Skin epidermis (tissue), 12 donors: ENCODE data around the gene CHRD.

ENCODE experiments used
- H3K27ac ChIP-seq, 21 experiments: fragments of 200-600 bp; sonication (generic) in 11 of 21; one replicate each; pipeline ENCODE4 v1.5.0; 2020; ENCODE audit warnings: mild to moderate bottlenecking in 3 of 21, inconsistent platforms in 2 of 21, moderate library complexity in 2 of 21
- H3K4me3 ChIP-seq, 7 experiments: fragments of 200-600 bp; sonication (generic) in 2 of 7; one replicate each; pipeline ENCODE4 v1.5.0; 2020; ENCODE audit warnings: inconsistent platforms in 2 of 7, mild to moderate bottlenecking in 2 of 7, moderate library complexity in 1 of 7

The CHRD gene

DNA sequence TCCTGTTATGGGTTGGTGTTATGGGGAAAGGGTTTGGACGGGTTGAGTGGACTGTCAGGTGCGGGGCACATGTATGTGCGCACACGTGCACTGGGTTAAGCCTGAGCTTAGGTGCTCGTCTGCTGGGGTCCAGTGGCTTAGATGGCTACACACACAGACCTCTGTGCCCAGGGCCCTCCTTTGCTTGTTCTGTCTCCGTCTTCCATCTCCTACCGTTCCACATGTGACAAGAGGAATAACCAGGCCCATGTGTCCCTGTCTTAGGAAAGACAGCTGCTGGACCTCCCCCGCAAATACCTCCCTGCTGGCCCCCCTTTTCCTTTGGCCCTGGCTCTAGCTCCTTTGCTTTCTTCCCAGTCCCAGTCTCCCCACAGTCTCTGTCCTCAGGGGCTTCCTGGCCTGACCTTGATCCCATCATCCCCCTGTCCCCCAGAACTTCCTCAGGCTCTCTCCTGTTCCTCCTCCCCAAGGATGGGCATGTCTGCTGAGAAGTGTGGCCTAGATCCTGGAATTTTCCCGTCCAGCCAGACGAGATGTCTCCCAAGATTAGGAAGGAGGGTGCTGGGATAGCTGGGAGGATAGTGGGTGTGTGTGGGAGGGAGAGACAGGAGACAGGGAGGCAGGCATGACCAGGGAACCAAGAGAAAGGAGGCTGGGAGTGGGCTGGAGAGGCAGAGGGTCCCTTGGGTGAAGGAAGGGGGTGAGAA lies 1.1 kb upstream of the CHRD start:
- peak overlapping the region in 19 of 21 experiments; percentile 7 to 85 (median 70) for H3K27ac ChIP-seq
- H3K4me3 ChIP-seq = no peak overlapping the region

DNA sequence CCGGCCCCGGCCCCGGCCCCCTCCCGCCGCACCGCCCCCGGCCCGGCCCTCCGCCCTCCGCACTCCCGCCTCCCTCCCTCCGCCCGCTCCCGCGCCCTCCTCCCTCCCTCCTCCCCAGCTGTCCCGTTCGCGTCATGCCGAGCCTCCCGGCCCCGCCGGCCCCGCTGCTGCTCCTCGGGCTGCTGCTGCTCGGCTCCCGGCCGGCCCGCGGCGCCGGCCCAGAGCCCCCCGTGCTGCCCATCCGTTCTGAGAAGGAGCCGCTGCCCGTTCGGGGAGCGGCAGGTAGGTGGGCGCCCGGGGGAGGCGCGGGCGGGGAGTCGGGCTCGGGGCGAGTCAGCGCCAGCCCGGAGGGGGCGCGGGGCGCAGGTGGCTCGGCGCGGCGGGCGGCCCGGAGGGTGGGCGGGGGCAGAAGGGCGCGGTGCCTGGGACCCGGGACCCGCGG lies 352 bp downstream of the CHRD start:
- Histone ChIP-seq H3K27ac (peak overlapping the region in 7 of 21 experiments; percentile 24 to 76 (median 50)), H3K4me3 (peak overlapping the region; percentile 25 to 49 (median 41))

DNA sequence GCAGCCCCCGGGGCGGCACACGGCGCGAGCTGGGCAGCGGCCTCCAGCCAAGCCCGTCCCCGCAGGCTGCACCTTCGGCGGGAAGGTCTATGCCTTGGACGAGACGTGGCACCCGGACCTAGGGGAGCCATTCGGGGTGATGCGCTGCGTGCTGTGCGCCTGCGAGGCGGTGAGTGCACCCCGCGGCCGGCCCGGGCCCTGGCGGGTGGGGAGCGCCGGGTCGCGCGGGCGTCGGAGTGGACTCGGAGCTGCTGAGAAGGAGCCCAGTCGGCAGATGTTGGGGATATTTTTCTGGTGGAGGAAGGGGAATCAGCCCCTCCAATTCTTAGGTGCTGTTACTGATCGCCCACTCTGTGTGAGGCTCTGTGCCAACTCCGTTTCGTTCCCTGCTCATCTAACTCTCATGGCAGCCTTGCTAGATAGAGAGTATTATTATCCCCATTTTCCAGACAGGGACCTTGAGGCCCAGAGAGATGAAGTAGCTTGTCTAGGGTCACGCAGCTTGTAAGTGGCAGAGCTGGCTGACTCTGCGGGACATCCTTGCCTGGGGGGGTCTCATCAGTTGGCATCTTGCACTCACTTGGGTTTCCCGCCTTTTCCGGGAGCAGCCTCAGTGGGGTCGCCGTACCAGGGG lies 890 bp downstream of the CHRD start:
- Histone ChIP-seq H3K27ac (peak overlapping the region in 7 of 21 experiments; percentile 24 to 76 (median 50)), H3K4me3 (peak overlapping the region; percentile 25 to 49 (median 41))

DNA sequence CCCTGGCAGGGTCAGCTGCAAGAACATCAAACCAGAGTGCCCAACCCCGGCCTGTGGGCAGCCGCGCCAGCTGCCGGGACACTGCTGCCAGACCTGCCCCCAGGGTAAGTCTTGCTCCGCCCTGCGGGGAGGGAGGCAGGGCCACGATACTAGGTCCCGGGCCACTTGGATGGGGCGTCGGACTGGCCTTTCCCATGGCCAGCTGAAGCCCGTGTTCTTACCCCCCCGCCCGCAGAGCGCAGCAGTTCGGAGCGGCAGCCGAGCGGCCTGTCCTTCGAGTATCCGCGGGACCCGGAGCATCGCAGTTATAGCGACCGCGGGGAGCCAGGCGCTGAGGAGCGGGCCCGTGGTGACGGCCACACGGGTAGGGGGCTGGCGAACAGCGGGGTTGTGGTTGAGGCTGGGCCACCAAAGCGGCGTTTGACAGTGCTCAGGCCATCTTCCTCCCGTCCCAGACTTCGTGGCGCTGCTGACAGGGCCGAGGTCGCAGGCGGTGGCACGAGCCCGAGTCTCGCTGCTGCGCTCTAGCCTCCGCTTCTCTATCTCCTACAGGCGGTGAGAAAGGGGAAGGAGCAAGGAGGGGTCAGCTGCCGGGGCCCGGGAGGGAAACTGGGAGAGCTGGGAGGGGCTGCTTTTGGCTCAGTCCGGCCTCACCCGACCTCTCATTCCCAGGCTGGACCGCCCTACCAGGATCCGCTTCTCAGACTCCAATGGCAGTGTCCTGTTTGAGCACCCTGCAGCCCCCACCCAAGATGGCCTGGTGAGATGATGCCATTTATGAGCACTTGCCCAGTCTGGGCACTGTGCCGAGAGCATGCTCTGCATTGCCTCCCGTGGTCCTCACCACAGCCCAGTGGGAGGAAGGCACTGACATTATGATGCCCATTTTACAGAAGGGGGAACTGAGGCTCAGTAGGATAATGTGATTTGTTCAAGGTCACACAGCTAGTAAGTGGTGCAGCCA lies 1.7 kb downstream of the CHRD start:
- Histone ChIP-seq H3K27ac (peak overlapping the region in 5 of 21 experiments; percentile 10 to 45 (median 22)), H3K4me3 (peak overlapping the region; percentile 25 to 49 (median 41))

DNA sequence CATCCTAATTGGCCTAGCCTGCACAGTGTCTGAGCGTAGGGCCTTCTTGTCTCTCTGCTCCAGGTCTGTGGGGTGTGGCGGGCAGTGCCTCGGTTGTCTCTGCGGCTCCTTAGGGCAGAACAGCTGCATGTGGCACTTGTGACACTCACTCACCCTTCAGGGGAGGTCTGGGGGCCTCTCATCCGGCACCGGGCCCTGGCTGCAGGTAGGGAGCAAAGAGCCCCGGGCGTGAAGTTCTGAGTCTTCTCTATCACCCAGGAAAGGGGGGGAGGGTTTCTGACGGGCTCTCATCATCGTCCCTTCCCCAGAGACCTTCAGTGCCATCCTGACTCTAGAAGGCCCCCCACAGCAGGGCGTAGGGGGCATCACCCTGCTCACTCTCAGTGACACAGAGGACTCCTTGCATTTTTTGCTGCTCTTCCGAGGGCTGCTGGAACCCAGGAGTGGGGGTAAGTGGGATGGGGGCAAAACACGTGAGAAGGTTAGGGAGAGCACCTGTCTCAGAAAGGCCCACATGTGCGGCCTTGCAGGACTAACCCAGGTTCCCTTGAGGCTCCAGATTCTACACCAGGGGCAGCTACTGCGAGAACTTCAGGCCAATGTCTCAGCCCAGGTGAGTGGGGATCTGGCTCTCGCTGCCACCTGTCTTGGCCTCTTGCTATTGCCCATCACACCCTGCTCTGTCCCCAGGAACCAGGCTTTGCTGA lies 2.6 kb downstream of the CHRD start:
- Histone ChIP-seq H3K27ac (no peak overlapping the region), H3K4me3 (no peak overlapping the region)

DNA sequence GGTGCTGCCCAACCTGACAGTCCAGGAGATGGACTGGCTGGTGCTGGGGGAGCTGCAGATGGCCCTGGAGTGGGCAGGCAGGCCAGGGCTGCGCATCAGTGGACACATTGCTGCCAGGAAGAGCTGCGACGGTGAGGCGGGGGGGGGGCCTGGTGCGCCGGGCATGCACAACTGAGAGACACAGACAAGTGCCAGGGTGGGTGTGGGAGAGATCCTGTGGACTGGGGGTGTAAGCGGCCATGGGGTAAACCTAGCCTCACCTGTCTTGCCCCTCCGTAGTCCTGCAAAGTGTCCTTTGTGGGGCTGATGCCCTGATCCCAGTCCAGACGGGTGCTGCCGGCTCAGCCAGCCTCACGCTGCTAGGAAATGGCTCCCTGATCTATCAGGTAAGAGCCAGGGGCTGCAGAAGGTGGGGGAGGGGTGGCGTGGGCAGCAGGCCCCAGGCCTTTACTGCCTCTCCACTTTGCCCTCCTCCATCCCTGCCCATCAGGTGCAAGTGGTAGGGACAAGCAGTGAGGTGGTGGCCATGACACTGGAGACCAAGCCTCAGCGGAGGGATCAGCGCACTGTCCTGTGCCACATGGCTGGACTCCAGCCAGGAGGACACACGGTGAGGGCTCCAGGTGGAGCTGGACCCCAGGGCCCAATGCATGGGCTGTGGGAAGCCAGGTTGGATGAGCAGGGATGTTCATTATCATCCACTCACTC lies 3.3 kb downstream of the CHRD start:
- Histone ChIP-seq H3K27ac (no peak overlapping the region), H3K4me3 (no peak overlapping the region)

DNA sequence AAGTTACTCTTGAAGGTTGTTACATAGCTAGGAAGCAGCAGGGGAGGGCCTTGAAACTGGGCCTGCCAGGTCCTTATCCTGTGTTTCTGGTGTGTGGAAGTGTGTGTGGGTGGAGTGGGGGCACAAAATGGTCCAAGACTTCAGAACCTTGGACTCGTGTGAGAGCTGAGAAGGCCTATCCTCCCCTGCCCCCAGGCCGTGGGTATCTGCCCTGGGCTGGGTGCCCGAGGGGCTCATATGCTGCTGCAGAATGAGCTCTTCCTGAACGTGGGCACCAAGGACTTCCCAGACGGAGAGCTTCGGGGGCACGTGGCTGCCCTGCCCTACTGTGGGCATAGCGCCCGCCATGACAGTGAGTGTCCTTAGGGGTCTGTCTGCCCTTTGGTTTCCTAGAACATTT lies 4.5 kb downstream of the CHRD start:
- Histone ChIP-seq H3K4me3 (no peak overlapping the region), H3K27ac (no peak overlapping the region)

DNA sequence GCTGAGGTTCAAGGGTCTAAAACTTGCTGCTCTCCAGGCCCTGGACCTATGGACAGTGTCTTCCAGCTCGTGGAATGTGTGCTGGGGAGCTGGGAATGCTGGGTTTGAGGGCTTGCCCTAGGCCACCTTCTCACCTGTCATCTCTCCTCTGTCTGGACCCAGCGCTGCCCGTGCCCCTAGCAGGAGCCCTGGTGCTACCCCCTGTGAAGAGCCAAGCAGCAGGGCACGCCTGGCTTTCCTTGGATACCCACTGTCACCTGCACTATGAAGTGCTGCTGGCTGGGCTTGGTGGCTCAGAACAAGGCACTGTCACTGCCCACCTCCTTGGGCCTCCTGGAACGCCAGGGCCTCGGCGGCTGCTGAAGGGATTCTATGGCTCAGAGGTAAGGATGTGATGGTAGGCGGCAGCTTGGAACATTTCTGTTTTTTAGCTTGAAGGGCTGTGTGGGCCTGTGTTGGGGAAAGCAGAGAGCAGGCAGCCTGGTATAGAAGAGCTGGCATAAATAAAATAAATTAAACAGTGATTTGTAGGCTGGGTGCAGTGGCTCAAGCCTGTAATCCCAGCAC lies 5.1 kb downstream of the CHRD start:
- Histone ChIP-seq H3K4me3 (no peak overlapping the region), H3K27ac (no peak overlapping the region)

DNA sequence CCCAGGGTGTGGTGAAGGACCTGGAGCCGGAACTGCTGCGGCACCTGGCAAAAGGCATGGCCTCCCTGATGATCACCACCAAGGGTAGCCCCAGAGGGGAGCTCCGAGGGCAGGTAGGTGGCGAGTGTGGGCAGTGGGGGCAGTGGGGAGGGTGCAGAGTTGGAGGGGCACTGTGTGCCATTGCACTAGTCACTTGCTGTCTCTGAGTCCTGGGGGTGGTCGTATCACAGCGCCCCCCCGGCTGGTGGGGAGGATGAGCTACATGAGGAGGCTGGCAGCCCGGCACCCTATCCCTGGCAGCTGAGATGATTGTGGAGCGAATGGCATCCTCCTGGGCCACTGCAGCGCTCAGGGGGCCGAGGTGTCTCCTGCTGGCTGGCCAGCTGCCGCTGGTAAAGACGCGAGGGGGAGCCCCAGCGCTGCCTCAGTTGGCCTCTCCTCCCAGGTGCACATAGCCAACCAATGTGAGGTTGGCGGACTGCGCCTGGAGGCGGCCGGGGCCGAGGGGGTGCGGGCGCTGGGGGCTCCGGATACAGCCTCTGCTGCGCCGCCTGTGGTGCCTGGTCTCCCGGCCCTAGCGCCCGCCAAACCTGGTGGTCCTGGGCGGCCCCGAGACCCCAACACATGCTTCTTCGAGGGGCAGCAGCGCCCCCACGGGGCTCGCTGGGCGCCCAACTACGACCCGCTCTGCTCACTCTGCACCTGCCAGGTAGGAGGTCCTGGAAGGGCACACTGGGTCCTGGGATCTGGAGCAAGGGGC lies 6.4 kb downstream of the CHRD start:
- no peak overlapping the region for H3K27ac ChIP-seq
- no peak overlapping the region for H3K4me3 ChIP-seq

DNA sequence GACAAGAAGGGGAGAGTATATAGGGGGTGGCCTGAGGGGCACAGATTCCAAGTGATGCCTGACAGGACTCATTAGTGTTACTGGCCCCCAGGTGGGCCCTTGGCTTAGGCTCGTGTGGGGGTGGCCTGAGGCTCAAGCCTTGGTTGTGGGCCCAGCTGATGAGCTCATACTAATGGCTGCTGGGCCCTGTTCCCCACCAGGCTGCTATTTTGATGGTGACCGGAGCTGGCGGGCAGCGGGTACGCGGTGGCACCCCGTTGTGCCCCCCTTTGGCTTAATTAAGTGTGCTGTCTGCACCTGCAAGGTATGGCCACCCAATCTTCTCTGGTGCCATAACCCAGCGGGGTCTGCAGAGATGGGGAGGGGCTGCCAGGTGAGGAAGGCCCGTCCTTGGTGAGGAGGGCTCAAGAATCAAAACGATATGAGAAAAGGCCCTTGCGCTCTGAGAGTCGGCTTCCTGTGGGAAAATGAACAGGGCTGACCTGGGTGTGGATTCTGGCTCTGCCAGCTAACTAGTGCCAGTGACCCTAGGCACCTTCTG lies 7.4 kb downstream of the CHRD start:
- H3K27ac ChIP-seq = no peak overlapping the region

DNA sequence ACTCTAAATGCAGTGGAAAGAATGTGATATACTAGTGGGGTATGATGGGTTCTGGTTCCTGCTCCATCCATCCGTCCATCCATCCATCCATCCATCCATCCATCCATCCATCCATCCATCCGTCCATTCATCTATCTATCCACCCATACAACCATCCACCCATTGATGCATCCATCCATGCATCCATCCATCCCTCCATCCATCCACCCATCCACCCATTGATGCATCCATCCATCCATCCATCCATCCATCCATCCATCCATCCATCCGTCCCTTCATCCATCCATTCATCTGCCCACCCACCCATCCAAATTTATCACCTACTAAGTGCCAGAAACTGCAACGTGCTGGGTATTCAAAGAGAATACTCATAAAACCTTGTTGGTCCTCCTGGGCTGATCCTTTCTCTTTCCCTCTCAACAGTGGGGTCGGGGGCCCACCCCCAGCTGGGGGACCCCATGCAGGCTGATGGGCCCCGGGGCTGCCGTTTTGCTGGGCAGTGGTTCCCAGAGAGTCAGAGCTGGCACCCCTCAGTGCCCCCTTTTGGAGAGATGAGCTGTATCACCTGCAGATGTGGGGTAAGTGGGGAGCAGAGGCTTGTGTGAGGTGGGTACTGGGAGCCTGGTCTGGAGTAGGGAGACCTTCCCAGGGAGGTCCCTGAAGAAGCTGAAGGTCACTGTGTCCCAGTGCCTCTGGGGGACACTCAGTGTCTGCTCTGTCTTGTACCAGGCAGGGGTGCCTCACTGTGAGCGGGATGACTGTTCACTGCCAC lies 8.5 kb downstream of the CHRD start:
- H3K4me3 ChIP-seq = no peak overlapping the region

More for the DNA sequence above, 7.4 kb downstream of the CHRD start:
- H3K4me3 ChIP-seq = no peak overlapping the region

DNA sequence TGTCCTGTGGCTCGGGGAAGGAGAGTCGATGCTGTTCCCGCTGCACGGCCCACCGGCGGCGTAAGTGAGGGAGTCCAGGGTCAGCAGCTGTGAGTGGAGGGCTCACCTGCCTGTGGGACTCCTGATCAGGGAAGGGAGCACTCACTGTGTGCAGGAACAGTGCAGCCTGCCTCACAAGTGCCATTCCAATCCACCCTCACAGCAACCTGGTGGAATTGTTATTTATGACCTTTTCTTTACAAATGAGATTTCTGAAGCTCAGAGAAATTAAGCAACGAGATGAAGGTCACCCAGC lies 9.0 kb downstream of the CHRD start:
- H3K4me3 ChIP-seq = no peak overlapping the region
- no peak overlapping the region for H3K27ac ChIP-seq

More for the DNA sequence above, 8.5 kb downstream of the CHRD start:
- no peak overlapping the region for H3K27ac ChIP-seq

DNA sequence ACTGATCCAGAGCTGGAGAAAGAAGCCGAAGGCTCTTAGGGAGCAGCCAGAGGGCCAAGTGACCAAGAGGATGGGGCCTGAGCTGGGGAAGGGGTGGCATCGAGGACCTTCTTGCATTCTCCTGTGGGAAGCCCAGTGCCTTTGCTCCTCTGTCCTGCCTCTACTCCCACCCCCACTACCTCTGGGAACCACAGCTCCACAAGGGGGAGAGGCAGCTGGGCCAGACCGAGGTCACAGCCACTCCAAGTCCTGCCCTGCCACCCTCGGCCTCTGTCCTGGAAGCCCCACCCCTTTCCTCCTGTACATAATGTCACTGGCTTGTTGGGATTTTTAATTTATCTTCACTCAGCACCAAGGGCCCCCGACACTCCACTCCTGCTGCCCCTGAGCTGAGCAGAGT lies 9.5 kb downstream of the CHRD start:
- no peak overlapping the region for H3K4me3 ChIP-seq
- H3K27ac ChIP-seq = no peak overlapping the region

DNA sequence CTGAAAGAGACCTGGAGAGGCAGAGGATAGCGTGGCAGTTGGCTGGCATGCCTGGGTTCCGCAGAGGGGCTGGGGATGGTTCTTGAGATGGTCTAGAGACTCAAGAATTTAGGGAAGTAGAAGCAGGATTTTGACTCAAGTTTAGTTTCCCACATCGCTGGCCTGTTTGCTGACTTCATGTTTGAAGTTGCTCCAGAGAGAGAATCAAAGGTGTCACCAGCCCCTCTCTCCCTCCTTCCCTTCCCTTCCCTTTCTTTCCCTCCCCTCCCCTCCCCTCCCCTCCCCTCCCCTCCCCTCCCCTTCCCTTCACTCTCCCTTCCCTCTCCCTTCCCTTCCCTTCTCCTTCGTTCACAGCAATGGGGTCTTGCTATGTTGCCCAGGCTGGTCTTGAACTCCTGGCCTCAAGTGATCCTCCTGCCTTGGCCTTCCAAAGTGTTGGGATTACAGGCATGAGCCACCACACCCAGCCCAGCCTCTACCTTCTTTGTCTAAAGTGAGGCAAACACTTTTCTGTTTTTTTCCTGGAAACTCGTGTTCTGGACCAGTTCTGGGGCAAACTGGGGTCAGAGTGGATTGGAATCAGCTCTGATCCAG lies 10.2 kb downstream of the CHRD start:
- Histone ChIP-seq H3K27ac (no peak overlapping the region), H3K4me3 (no peak overlapping the region)

DNA sequence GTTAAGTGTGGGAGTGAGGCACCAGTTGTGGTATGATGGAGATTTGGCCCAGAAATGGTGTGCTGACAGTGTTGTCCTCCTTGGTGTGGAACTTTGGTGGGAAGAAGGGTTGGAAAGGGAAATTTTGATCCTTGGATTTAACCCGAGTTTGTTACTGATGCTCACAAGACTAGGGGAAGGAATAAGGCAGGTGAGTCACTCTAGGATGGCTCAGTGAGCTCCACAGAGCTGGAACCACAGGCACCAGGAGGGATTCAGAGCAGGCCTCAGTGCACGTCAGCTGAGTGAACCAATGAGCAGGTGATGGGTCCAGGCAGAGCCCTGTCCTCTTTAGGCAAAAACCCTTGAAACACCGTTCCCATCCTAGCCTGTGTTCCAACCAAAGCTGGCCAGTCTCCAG lies 11.4 kb downstream of the CHRD start:
- Histone ChIP-seq H3K27ac (no peak overlapping the region), H3K4me3 (no peak overlapping the region)

DNA sequence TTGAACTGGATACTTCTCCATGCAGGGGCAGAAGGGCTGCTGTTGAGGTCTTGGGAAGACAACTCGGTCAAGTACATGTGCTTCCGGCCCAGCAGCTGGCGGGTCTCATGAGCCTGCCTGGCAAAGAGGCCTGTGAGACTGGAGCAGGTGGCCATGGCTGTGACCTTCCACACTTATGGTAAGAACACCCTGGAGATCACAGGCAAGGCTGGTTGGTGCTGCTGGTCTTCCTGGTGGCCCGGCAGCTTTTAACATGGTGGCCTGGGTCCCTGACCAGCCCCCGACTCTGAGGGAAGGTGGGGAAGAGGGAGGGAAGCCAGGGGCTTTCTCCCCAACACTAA lies 15.4 kb downstream of the CHRD start:
- H3K4me3 ChIP-seq = no peak overlapping the region
- H3K27ac ChIP-seq = no peak overlapping the region

DNA sequence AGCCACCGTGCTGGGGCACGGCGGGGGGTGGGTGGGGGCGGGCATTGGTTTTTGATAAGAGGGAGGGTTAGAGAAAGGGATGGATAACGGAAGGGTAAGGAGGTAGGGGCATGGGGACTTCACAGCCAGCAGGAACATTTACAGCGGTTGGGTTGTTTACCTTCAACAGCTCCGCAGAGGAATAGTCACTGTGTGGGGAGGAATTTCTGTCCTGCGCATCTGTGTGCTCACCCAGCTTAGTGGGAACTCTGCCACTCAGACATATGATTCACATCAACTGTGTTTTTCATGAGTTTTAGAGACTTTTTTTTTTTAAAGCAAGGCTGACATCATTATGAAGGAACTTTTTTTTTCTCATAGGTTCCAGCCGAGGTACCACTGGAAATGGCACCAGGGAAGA lies 19.6 kb downstream of the CHRD start:
- Histone ChIP-seq H3K4me3 (no peak overlapping the region), H3K27ac (peak overlapping the region in 3 of 21 experiments; percentile 16 to 52 (median 35))
